Stimulated activated CD8-positive, alpha-beta memory T cell treated with anti-CD3 and anti-CD28 coated beads, Interleukin-12 subunit alpha, Interleukin-12 subunit beta, amount 100 ng/mL, for 1 hour (primary cell): Measurements from ENCODE around the gene TBX18.

Source experiments
- DNase-seq: peaks from one replicate; pipeline ENCODE4 v3.0.0-alpha.2; 2020; ENCODE audit warnings: low read depth

The TBX18 gene

GRCh38 chr6:84772428-84773132, 8.2 kb upstream of the TBX18 start:
- DNase-seq, result no peak

GRCh38 chr6:84771756-84772356, 7.5 kb upstream of the TBX18 start:
- DNase-seq, result no peak

GRCh38 chr6:84771125-84771755, 6.8 kb upstream of the TBX18 start:
- DNase-seq, result no peak

GRCh38 chr6:84770521-84770920, 6.1 kb upstream of the TBX18 start:
- DNase-seq, result no peak

- DNase-seq, result no peak
These were observed 4.9 kb upstream of the TBX18 start for GRCh38 chr6:84769306-84769705.

- no peak for DNase-seq
These were observed 4.2 kb upstream of the TBX18 start for GRCh38 chr6:84768442-84769174.

GRCh38 chr6:84767526-84768201, 3.3 kb upstream of the TBX18 start:
- DNase-seq, result no peak

- DNase-seq, result no peak
These were observed 2.6 kb upstream of the TBX18 start for GRCh38 chr6:84766799-84767525.

GRCh38 chr6:84766118-84766798, 1.9 kb upstream of the TBX18 start:
- DNase-seq, result no peak

GRCh38 chr6:84763886-84764331, 489 bp downstream of the TBX18 start:
- DNase-seq, result no peak

GRCh38 chr6:84763003-84763885, 1.2 kb downstream of the TBX18 start:
- no peak for DNase-seq

GRCh38 chr6:84762220-84763002, 2.0 kb downstream of the TBX18 start:
- no peak for DNase-seq

GRCh38 chr6:84758486-84758885, 5.9 kb downstream of the TBX18 start:
- DNase-seq, result no peak

- no peak for DNase-seq
These were observed 7.5 kb downstream of the TBX18 start for GRCh38 chr6:84756877-84757276.

- DNase-seq, result no peak
These were observed 7.9 kb downstream of the TBX18 start for GRCh38 chr6:84756466-84756865.

GRCh38 chr6:84753173-84753572, 11.2 kb downstream of the TBX18 start:
- DNase-seq, result no peak

GRCh38 chr6:84752118-84752850, 12.1 kb downstream of the TBX18 start:
- no peak for DNase-seq

GRCh38 chr6:84749181-84749580, 15.2 kb downstream of the TBX18 start:
- DNase-seq, result no peak
